Activated CD8-positive, alpha-beta memory T cell treated with anti-CD3 and anti-CD28 coated beads, Interleukin-2, amount 10 ng/mL, durations not matched to agents 7 days and 5 days (primary cell): Measurements from ENCODE around the gene RIPK1. TPM values are rescaled to one million over a fixed set of nuclear protein-coding genes. Genes with fewer than 3 reads are reported as not detected.

Experiments
- total RNA-seq, 2 experiments: library from RNA; stranded (reverse); gene quantifications; one replicate each; pipeline ENCODE4 v1.2.3, GENCODE V29; 2021

Gene RIPK1
- total RNA-seq, 2 experiments from 2014 or later = 26.6 to 29.6 TPM

Other genes with a start within 250 kb of the RIPK1 start
- 10 to 100 TPM; 55.2 to 65.7 TPM for gene SERPINB1, start 226.6 kb upstream of the RIPK1 start, total RNA-seq
- 10 to 100 TPM; 56.0 to 94.9 TPM for gene SERPINB9, start 165.2 kb upstream of the RIPK1 start, total RNA-seq
- gene SERPINB6, start 96.9 kb upstream of the RIPK1 start, total RNA-seq = 10 to 100 TPM; 55.2 to 56.0 TPM
- 10 to 100 TPM; 11.9 to 14.5 TPM for gene NQO2, start 68.6 kb upstream of the RIPK1 start, total RNA-seq
- gene BPHL, start 50.2 kb downstream of the RIPK1 start, total RNA-seq = 1 to 10 TPM; 5.3 to 9.2 TPM
- 1 to 10 TPM; 1.3 to 2.0 TPM for gene TUBB2A, start 89.0 kb downstream of the RIPK1 start, total RNA-seq
- gene TUBB2B, start 159.2 kb downstream of the RIPK1 start, total RNA-seq = not detected
- gene PSMG4, start 190.5 kb downstream of the RIPK1 start, total RNA-seq = 10 to 100 TPM; 24.4 TPM